Caco-2 (cell line): Measurements from ENCODE around the gene DLG2. TPM values are rescaled to one million over a fixed set of nuclear protein-coding genes. Genes with fewer than 3 reads are reported as not detected.

ENCODE experiments used
- BruUV-seq: library from RNA; stranded (reverse); fragments of 400-500 nt; replicated peaks from 2 replicates; lab custom pipeline; 2021; lab: Mats Ljungman, UMichigan
- CTCF ChIA-PET: fragments of 300-600 bp; sonication (Branson Sonifier 250); formaldehyde crosslinking; loops from one replicate; lab custom pipeline; 2022; ENCODE audit warnings: antibody characterized with exemption; lab: Charles Lee
- POLR2A ChIA-PET: fragments of 300-600 bp; sonication (Branson Sonifier 250); formaldehyde crosslinking; loops from one replicate; lab custom pipeline; 2022; ENCODE audit warnings: antibody characterized with exemption; lab: Charles Lee
- DNase-seq, 2 experiments: peaks; one replicate each; pipeline versions ENCODE4 v3.0.0 to v3.0.0-alpha.2; 2020 to 2022
- H3K27me3 ChIP-seq: replicated peaks from 2 replicates; pipeline ENCODE4 v1.6.0; 2011; ENCODE audit warnings: low read length; ENCODE audit not compliant: control insufficient read depth, insufficient read depth
- H3K36me3 ChIP-seq: 2 replicates; pipeline ENCODE4 v1.5.1; 2011; ENCODE audit warnings: low read length; ENCODE audit not compliant: control insufficient read depth, insufficient read depth
- H3K4me1 ChIP-seq: fragments of 250-450 bp; sonication (Bioruptor Pico); 2 replicates; pipeline ENCODE4 v1.5.1; 2020; ENCODE audit warnings: mild to moderate bottlenecking
- H3K4me3 ChIP-seq: 2 replicates; pipeline ENCODE4 v1.5.1; 2011; ENCODE audit warnings: low read depth, mild to moderate bottlenecking, control low read depth, low read length
- H3K9me3 ChIP-seq: fragments of 250-450 bp; sonication (Bioruptor Pico); 2 replicates; pipeline ENCODE4 v1.5.1; 2020; ENCODE audit warnings: mild to moderate bottlenecking, moderate library complexity
- H3K27ac Mint-ChIP-seq: one replicate; pipeline ENCODE4 v1.8.0; 2022; ENCODE audit warnings: mixed read lengths; ENCODE audit not compliant: unreplicated experiment
- H3K27me3 Mint-ChIP-seq: one replicate; pipeline ENCODE4 v1.8.0; 2022; ENCODE audit warnings: mixed read lengths; ENCODE audit not compliant: insufficient read depth, unreplicated experiment
- H3K36me3 Mint-ChIP-seq: one replicate; pipeline ENCODE4 v1.8.0; 2022; ENCODE audit warnings: mild to moderate bottlenecking, mixed read lengths; ENCODE audit not compliant: insufficient read depth, unreplicated experiment
- H3K4me1 Mint-ChIP-seq: one replicate; pipeline ENCODE4 v1.8.0; 2022; ENCODE audit warnings: low read depth, mixed read lengths; ENCODE audit not compliant: unreplicated experiment
- H3K4me3 Mint-ChIP-seq: one replicate; pipeline ENCODE4 v1.8.0; 2022; ENCODE audit warnings: mild to moderate bottlenecking, moderate library complexity, mixed read lengths; ENCODE audit not compliant: unreplicated experiment
- H3K9me3 Mint-ChIP-seq: one replicate; pipeline ENCODE4 v1.8.0; 2022; ENCODE audit warnings: mixed read lengths; ENCODE audit not compliant: unreplicated experiment
- intact Hi-C: fragments of 100-400 bp; cut with micrococcal nuclease; formaldehyde crosslinking; loops from one replicate; pipeline ENCODE4 v1.10.0; 2022; ENCODE audit not compliant: unreplicated experiment
- total RNA-seq: library from RNA; stranded (reverse); gene quantifications from 2 replicates; pipeline ENCODE4 v1.2.3, GENCODE V29; 2022
- TF ChIP-seq, protein P1 (sequence below), 2 experiments: fragments of 200-600 bp in 1 of 2; IDR thresholded peaks; 1 replicate in 1 of 2; 2 replicates in 1 of 2; pipeline versions ENCODE4 v1.5.1 to v1.8.0; 2011 to 2022; ENCODE audit warnings: antibody characterized with exemption in 1 of 2, control low read depth in 1 of 2, inconsistent platforms in 1 of 2, low read depth in 1 of 2, low read length in 1 of 2, mild to moderate bottlenecking in 1 of 2, moderate library complexity in 1 of 2; ENCODE audit not compliant: insufficient read depth in 1 of 2, severe bottlenecking in 1 of 2, unreplicated experiment in 1 of 2

Gene DLG2
- total RNA-seq, 1 experiment from 2014 or later = 21.6 TPM

DNA sequence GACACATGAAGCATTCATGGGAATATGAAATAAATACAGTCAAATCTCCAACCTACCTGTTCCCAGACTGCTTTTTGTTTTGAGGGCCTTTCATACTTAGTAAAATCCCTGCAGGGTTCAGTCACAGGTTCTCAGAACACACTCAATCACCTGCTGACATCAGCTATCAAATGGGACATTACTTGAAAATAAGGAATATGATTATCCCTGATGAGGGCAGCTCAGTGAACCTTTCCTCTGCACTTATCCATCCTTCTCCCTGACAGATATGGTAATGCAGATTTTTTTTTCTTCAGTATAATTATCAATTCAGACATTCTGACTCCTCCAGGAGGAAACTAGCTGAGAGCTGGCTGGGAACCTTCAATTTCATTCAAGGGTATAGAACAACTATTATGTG lies 1213.6 kb downstream of the DLG2 start:
- H3K4me3 Mint-ChIP-seq = no peak overlapping the region
- no peaks in the 10 kb centered on the region for H3K9me3 Mint-ChIP-seq
- H3K4me1 Mint-ChIP-seq = no peaks in the 10 kb centered on the region
- ChIA-PET POLR2A (no interaction called here), CTCF (interaction anchor here (0.6 kb wide), 1 partner anchor 1580 kb away, joined by 3 read pairs; no protein-coding TSS in a partner anchor)
- H3K36me3 ChIP-seq = no peaks in the 10 kb centered on the region
- TF ChIP-seq, protein P1, sequence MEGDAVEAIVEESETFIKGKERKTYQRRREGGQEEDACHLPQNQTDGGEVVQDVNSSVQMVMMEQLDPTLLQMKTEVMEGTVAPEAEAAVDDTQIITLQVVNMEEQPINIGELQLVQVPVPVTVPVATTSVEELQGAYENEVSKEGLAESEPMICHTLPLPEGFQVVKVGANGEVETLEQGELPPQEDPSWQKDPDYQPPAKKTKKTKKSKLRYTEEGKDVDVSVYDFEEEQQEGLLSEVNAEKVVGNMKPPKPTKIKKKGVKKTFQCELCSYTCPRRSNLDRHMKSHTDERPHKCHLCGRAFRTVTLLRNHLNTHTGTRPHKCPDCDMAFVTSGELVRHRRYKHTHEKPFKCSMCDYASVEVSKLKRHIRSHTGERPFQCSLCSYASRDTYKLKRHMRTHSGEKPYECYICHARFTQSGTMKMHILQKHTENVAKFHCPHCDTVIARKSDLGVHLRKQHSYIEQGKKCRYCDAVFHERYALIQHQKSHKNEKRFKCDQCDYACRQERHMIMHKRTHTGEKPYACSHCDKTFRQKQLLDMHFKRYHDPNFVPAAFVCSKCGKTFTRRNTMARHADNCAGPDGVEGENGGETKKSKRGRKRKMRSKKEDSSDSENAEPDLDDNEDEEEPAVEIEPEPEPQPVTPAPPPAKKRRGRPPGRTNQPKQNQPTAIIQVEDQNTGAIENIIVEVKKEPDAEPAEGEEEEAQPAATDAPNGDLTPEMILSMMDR (IDR thresholded peaks at IDR 0.05; ENCODE audit: insufficient read depth in 1 of 2, low read depth in 1 of 2, low read length in 1 of 2, severe bottlenecking in 1 of 2, unreplicated experiment in 1 of 2) = no peak
- H3K36me3 Mint-ChIP-seq = no peaks in the 10 kb centered on the region
- no peaks in the 10 kb centered on the region for H3K9me3 ChIP-seq
- H3K27me3 ChIP-seq = no peaks in the 10 kb centered on the region
- no peak overlapping the region for H3K27ac Mint-ChIP-seq
- no TSS peak for BruUV-seq
- DNase-seq = no peak
- H3K4me1 ChIP-seq = no peaks in the 10 kb centered on the region
- H3K4me3 ChIP-seq = no peak overlapping the region
- peaks cover 5% of the 10 kb centered on the region for H3K27me3 Mint-ChIP-seq
- intact Hi-C loops = no loop called here

DNA sequence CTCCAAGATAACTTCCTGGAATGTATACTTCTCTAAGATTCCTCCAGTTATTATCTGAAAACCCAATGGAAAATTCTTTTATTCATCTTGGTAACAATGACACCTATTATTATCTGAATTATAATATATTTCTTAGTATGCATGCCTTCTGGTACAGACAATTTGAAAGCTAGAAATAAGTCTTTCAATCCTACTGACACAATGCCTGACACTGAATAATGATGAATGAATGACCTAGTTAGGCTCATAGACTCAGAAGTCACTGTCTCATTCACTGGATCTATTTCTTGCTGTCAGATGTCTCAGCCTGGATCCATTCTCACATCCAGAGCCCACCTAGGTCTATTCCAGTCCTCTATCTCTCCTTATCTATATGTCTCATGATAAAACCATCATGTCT lies 1214.3 kb downstream of the DLG2 start:
- no peaks in the 10 kb centered on the region for H3K36me3 ChIP-seq
- H3K4me3 ChIP-seq = no peak overlapping the region
- intact Hi-C loops = no loop called here
- TF ChIP-seq, protein P1 (IDR thresholded peaks at IDR 0.05; ENCODE audit: insufficient read depth in 1 of 2, low read depth in 1 of 2, low read length in 1 of 2, severe bottlenecking in 1 of 2, unreplicated experiment in 1 of 2) = no peak
- no peaks in the 10 kb centered on the region for H3K9me3 ChIP-seq
- Mint-ChIP-seq H3K27ac (no peak overlapping the region), H3K4me3 (no peak overlapping the region), H3K36me3 (no peaks in the 10 kb centered on the region), H3K9me3 (no peaks in the 10 kb centered on the region), H3K4me1 (no peaks in the 10 kb centered on the region), H3K27me3 (peaks cover 5% of the 10 kb centered on the region)
- no peaks in the 10 kb centered on the region for H3K27me3 ChIP-seq
- POLR2A ChIA-PET = no interaction called here
- CTCF ChIA-PET = interaction anchor here (0.6 kb wide), 1 partner anchor 1579 kb away, joined by 3 read pairs; no protein-coding TSS in a partner anchor
- no peaks in the 10 kb centered on the region for H3K4me1 ChIP-seq
- no TSS peak for BruUV-seq
- no peak for DNase-seq

DNA sequence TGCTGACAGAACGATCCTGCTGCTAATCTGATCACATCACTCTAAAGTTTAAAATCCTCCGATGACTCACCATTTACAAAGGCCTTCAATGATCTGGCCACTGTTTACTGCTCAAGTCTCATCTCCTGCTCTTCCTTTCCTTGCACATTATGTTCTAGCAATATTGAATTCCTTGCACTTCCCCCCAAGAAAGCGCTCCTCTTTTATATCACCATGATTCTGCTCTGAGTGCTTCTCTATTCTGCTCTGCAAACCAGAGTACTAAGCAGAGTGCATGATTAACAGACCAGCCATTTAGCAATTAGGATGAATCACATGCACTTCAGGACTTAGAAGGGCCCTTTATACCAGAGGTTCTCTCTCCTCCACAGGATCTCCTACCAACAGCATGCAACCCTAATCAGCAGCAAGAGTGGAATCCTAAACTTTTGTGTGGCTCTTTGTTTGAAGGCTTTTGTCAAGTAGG lies 1218.2 kb downstream of the DLG2 start:
- no peak for DNase-seq
- Mint-ChIP-seq H3K9me3 (no peaks in the 10 kb centered on the region), H3K4me1 (no peaks in the 10 kb centered on the region), H3K36me3 (no peaks in the 10 kb centered on the region), H3K27me3 (peaks cover 6% of the 10 kb centered on the region), H3K4me3 (no peak overlapping the region), H3K27ac (no peak overlapping the region)
- no peaks in the 10 kb centered on the region for H3K4me1 ChIP-seq
- intact Hi-C loops = no loop called here
- ChIA-PET POLR2A (no interaction called here), CTCF (no interaction called here)
- TF ChIP-seq, protein P1 (IDR thresholded peaks at IDR 0.05; ENCODE audit: insufficient read depth in 1 of 2, low read depth in 1 of 2, low read length in 1 of 2, severe bottlenecking in 1 of 2, unreplicated experiment in 1 of 2) = no peak
- H3K4me3 ChIP-seq = no peak overlapping the region
- no TSS peak for BruUV-seq
- no peaks in the 10 kb centered on the region for H3K9me3 ChIP-seq
- H3K27me3 ChIP-seq = no peaks in the 10 kb centered on the region
- no peaks in the 10 kb centered on the region for H3K36me3 ChIP-seq
